ENCODE measurements around the gene OTOF. TPM values are rescaled to one million over a fixed set of nuclear protein-coding genes. Genes with fewer than 3 reads are reported as not detected.

The OTOF gene
- total RNA-seq, 1 experiment from 2014 or later = not detected

- no peak for TF ChIP-seq EZH2 (IDR thresholded peaks at IDR 0.05; ENCODE audit: low read depth)
- TF ChIP-seq CTCF (conservative IDR thresholded peaks at IDR 0.05) = no peak
- POLR2A ChIA-PET (ENCODE audit: unreplicated experiment) = no interaction called here
- H3K9me3 ChIP-seq (ENCODE audit: insufficient read depth, low read depth) = no peaks in the 10 kb centered on the region
- no peaks in the 10 kb centered on the region for H3K79me2 ChIP-seq (ENCODE audit: low read depth)
- no peaks in the 10 kb centered on the region for H3K4me1 ChIP-seq (replicated peaks; ENCODE audit: insufficient read depth)
- H3K27ac ChIP-seq = no peak overlapping the region
- intact Hi-C loops (cut with micrococcal nuclease; ENCODE audit: unreplicated experiment) = no loop called here
- H3K4me2 ChIP-seq = no peak overlapping the region
- no peak overlapping the region for H3K4me3 ChIP-seq
- CTCF ChIA-PET = interaction anchor here (0.7 kb wide), 1 partner anchor 599 kb away, joined by 5 read pairs; the partner anchor contains the start of gene ASXL2
- H3K36me3 ChIP-seq (ENCODE audit: low read depth) = no peaks in the 10 kb centered on the region
- no peaks in the 10 kb centered on the region for H3K27me3 ChIP-seq (ENCODE audit: insufficient read depth, low read depth)
- no TSS peak for BruUV-seq (replicated peaks)
- peaks cover 4% of the 10 kb centered on the region for H3F3A ChIP-seq (ENCODE audit: insufficient read depth, low read depth)
- no peak overlapping the region for H2AFZ ChIP-seq
- no peaks in the 10 kb centered on the region for H3K9me2 ChIP-seq (ENCODE audit: insufficient read depth)
- no peak for DNase-seq
- no peaks in the 10 kb centered on the region for H4K20me1 ChIP-seq (ENCODE audit: insufficient read depth)
These were observed 606 bp downstream of the OTOF start for GRCh38 chr2:26477126-26477910.

GRCh38 chr2:26475832-26476501 lies 2.0 kb downstream of the OTOF start:
- H3K27ac ChIP-seq = no peak overlapping the region
- H3K79me2 ChIP-seq (ENCODE audit: low read depth) = no peaks in the 10 kb centered on the region
- no peaks in the 10 kb centered on the region for H4K20me1 ChIP-seq (ENCODE audit: insufficient read depth)
- no peaks in the 10 kb centered on the region for H3K9me2 ChIP-seq (ENCODE audit: insufficient read depth)
- H3K4me3 ChIP-seq = no peak overlapping the region
- no peaks in the 10 kb centered on the region for H3K36me3 ChIP-seq (ENCODE audit: low read depth)
- no peak overlapping the region for H2AFZ ChIP-seq
- BruUV-seq (replicated peaks) = no TSS peak
- no peak for TF ChIP-seq EZH2 (IDR thresholded peaks at IDR 0.05; ENCODE audit: low read depth)
- no peak for TF ChIP-seq CTCF (conservative IDR thresholded peaks at IDR 0.05)
- H3K4me1 ChIP-seq (replicated peaks; ENCODE audit: insufficient read depth) = no peaks in the 10 kb centered on the region
- ChIA-PET POLR2A (ENCODE audit: unreplicated experiment) (interaction anchor here (0.7 kb wide), 1 partner anchor 90 kb away, joined by 8 read pairs; no protein-coding TSS in a partner anchor), CTCF (interaction anchor here (0.6 kb wide), 1 partner anchor 462 kb away, joined by 3 read pairs; no protein-coding TSS in a partner anchor)
- DNase-seq = no peak
- no peak overlapping the region for H3K4me2 ChIP-seq
- H3K27me3 ChIP-seq (ENCODE audit: insufficient read depth, low read depth) = no peaks in the 10 kb centered on the region
- peaks cover 12% of the 10 kb centered on the region for H3F3A ChIP-seq (ENCODE audit: insufficient read depth, low read depth)
- no peaks in the 10 kb centered on the region for H3K9me3 ChIP-seq (ENCODE audit: insufficient read depth, low read depth)
- intact Hi-C loops (cut with micrococcal nuclease; ENCODE audit: unreplicated experiment) = no loop called here

- H3K9me2 ChIP-seq (ENCODE audit: insufficient read depth) = no peaks in the 10 kb centered on the region
- ChIA-PET POLR2A (ENCODE audit: unreplicated experiment) (interaction anchor here (0.5 to 0.6 kb wide), 2 partner anchors 21 to 1223 kb away, joined by 4 to 13 read pairs; no protein-coding TSS in a partner anchor), CTCF (interaction anchor here (0.7 kb wide), 1 partner anchor 29 kb away, joined by 6 read pairs; no protein-coding TSS in a partner anchor)
- no peaks in the 10 kb centered on the region for H4K20me1 ChIP-seq (ENCODE audit: insufficient read depth)
- H3K4me3 ChIP-seq = no peak overlapping the region
- BruUV-seq (replicated peaks) = no TSS peak
- H3K4me2 ChIP-seq = no peak overlapping the region
- peaks cover 1% of the 10 kb centered on the region; the same call in 1 of the 2 replicates for H3K9me3 ChIP-seq (ENCODE audit: insufficient read depth, low read depth)
- no peak overlapping the region for H2AFZ ChIP-seq
- no peaks in the 10 kb centered on the region for H3K27me3 ChIP-seq (ENCODE audit: insufficient read depth, low read depth)
- H3F3A ChIP-seq (ENCODE audit: insufficient read depth, low read depth) = peaks cover 12% of the 10 kb centered on the region
- intact Hi-C loops (cut with micrococcal nuclease; ENCODE audit: unreplicated experiment) = no loop called here
- H3K27ac ChIP-seq = no peak overlapping the region
- H3K79me2 ChIP-seq (ENCODE audit: low read depth) = no peaks in the 10 kb centered on the region
- no peaks in the 10 kb centered on the region for H3K36me3 ChIP-seq (ENCODE audit: low read depth)
- no peak for DNase-seq
- H3K4me1 ChIP-seq (replicated peaks; ENCODE audit: insufficient read depth) = no peaks in the 10 kb centered on the region
- TF ChIP-seq CTCF (conservative IDR thresholded peaks at IDR 0.05) (no peak), EZH2 (IDR thresholded peaks at IDR 0.05; ENCODE audit: low read depth) (no peak)
These were observed 2.9 kb downstream of the OTOF start for GRCh38 chr2:26475037-26475436.

Data from PC-9 (cell line).